Measurements from ENCODE around the gene AK1.
"Not testable (repeated sequence)": the region's sequence is repeated elsewhere in the genome, so short reads cannot be mapped to it uniquely, and the experiment has no call there.

The AK1 gene

DNA sequence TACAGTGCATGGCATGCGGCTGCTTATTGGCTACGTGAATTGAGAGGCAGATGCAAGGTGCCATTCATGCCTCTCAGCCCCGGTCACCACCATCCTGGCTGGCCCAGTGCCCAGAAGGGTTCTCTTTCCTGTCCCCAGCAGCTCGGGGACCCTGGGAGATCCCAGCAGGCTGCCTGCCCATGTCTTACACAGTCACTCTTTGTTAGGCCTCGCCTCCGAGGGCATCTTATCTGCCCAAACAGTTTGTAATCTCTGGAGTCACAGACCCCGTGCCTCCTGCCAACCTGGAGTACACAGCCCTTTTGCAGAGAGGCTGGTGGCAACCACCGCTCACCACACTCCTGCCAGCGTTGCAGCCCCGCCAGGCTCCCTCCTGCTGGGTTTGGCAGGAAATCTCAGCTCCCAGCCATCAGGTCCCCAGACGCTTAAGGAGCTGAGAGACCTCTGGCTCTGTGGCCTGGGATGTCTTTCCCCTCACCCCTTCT, 7.0 kb upstream of the AK1 start:
- DNase-seq (ENCODE audit: low read depth) = no peak

DNA sequence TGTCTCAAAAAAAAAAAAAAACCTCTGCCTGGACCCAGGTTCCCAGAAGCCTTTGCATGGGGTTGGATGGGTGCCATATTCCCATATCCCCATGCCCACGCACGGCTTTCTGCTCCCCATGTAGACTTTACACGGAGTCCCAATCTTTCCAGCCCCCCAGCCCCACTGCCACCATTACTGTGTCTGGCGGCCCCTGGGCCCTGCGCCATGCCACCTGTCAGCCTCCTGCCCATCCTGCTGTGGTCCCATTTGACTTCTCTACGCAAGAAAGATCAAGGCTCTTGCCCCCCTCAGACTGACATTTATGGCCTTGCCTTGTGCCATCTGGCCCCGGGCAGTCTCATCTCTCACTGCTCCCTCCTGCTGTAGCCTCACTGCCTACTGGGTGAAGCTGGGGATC, 6.5 kb upstream of the AK1 start:
- no peak for DNase-seq (ENCODE audit: low read depth)

DNA sequence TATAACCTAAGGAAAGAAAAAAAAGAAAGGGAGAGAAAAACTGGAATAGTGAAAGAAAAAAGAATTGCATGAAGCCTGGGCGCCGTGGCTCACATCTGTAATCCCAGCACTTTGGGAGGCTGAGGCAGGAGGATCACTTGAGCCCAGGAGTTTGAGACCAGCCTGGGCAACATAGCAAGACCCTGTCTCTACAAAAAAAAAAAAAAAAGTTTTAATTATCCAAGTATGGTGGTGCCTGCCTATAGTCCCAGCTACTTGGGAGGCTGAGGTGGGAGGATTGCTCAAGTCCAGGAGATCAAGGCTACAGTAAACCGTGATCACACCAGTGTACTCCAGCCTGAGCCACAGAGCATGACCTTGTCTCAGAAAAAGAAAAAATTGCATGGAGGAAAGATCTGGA, 4.2 kb upstream of the AK1 start:
- DNase-seq (ENCODE audit: low read depth) = not testable (repeated sequence)

DNA sequence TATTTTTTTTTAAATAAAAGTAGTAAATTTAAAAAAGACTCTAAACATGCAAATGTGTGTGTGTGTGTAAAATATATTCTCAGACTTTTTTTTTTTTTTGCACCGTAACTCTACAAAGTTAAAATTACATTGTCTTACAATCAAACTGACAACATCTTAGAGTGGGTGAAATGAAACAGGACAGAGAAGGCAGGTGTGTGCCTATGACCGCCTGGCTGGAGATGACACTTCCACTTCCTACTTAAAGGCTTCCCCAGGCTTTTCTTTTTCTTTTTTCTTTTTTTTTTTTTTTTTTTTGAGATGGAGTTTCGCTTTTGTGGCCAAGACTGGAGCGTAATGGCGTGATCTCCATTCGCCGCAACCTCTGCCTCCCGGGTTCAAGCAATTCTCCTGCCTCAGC, 2.7 kb upstream of the AK1 start:
- DNase-seq (ENCODE audit: low read depth) = no peak

DNA sequence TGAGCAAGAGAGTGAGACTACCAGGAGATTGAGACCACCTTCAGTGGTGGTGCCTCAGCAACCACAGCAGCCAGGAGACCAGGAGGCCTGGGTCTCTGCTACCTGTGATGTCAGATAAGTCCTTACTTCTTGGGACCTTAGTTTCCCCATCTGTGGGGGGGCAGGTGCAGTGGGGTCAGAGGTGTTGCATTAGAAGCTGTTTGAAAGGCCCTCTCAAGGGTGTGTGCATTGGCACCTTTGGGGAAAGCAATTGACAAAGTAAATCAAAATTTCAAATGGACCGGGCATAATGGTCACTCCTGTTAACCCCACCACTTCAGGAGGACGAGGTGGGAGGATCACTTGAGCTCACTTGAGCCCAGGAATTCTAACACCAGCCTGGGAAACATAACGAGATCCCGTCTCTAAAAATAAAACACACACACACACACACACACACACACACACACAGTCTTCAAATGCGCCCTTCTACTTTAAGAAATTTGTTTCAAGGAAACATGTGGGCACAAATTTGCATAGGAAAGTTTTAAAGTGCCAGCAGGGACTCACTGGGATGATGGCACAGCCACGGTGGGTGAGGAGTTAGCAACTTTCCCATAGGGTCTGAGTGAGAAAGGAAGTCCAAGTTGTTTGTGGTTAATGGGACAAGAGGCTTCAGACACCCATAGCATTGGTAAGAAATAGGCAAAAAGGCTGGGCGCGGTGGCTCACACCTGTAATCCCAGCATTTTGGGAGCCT, 1.3 kb upstream of the AK1 start:
- no peak for DNase-seq (ENCODE audit: low read depth)

DNA sequence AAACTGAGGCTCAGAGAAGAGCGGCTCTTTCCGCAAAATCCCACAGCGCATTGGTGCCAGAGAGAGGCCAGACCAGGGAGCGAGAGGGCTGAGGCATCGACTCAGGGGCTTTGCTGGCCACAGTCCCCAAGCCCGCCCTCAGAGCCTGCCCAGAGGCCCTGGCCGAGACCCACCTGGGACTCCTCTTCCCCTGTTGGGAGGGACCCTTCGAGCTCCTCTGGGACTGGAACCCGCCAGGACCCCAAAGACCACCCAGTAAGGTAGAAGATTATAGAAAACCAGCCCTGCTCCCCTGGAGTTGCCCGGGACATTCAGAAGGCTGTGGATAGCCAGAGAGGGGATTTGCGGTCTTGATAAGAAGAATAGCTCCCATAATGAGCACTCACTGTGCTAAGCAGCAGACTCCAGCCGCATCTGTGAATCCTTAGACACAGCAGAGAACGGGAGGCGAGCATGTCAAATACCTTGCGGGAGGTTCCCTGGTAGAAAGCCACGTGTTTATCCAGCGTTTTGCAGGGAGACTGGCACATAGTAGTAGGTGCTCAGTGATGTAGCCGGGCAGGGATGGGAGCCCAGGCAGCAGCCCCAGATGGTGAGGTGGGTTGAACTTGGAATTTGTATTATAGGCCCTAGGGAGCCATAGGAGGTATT, 651 bp upstream of the AK1 start:
- no peak for DNase-seq (ENCODE audit: low read depth)

- no peak for DNase-seq (ENCODE audit: low read depth)
Observed at GRCh38 chr9:127876764-127877562, 512 bp downstream of the AK1 start.

DNA sequence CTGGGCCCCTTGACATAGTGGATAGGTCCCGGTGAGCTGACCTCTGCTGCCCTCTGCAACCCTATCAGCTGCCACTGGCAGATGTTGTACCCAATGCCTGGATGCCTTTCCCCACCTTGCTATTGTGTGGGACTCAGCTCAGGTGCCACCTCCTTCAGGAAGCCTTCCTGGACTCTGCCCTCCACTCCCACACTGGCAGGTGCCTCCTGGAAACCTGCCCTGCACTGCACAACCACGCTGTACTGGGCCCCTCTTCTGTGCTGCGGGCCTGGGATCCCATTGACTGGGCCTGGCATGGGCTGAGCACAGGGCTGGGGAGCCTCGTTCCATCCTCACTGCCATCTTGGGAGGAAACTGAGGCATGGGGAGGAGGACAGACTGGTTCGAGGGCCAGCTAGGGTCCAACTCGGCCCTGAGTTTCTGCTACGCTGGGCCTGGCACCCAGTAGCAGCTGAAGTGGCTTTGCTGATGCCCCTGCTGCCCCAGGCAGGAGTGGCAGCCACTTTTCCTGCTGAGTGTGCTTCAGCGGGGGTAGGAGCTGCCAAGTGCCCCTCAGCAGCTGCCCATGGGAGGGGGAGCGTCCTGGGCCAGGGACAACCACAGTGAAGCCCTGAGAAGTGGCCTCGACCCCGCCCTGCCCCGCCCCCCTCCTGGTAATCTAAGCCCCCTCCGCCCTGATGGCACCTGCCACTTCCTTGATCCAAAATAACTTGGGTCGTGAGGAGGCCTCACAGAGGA, 1.3 kb downstream of the AK1 start:
- DNase-seq (ENCODE audit: low read depth) = no peak

DNA sequence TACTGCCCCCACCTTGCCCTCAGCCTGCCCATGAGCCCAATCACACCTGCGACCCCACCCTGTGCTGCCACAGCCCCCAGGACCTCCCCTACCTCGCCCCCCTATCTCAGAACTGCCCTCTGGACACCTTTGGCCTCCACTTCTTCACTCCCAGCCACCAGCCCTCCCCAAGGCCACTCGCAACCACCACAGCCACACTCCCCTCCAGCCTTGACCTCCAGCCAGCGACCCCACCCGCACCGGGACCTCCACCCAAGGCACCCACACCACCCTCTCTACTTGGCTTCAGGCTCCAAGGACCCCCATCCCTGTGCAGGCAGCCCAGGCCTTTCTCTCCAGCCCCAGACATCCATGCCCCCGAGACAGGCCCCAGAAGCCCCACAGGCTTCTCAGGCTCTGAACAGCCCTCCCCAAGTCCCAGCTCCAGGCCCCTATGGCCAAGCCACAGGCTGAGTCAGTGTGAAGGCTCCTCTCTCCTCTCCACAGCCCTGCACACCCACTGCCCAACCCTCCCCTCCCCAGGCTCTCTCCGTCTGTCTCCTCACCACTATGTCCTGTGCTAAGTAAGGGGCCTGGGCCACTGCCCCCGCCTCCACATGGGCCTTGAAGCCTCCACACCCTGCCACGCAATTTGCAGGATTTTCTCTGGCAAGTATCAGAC, 2.0 kb downstream of the AK1 start:
- DNase-seq (ENCODE audit: low read depth) = peak; percentile 52

DNA sequence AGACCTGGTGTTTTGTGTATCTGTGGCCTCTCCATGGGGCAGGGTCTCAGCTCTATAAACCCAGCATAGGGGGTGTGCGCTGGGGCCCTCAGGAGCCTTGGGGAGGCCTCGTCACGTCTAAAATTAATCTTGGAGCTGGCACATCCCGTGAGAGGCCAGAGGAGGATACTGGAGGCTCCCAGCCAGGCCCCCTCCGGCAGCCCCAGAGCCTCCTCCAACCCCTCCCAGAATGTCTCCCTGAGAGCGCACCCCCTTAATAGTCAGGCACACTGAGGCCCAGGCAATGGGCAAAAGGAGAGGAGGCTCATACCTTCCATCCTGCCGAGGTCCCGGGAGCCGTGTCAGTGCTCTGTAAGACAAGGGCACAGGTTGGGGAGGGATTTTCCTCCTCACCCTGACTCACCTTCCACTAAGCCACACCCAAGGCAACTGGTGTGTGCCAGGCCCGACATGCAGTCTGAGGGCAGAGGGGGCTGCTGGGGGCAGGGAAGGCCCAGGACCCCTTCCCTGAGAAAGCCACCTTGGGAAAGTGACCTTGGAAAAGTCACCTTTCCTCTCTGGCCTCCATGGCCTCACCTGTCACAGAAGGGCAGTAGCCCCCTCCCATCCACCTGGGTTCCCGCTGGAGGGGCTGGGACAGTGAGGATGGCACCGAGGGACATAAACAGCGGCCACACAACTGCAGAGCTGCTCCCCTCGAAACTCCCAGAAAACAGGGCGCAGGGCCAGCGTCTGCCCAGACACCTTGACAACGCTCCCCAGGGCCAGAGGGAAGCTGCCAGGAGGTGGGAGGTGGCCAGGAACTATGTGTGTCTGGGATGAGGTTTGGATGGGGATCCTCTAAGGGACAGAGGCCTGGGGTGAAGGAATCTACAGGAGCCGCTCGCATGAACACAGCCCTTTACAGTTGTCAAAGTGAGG, 2.9 kb downstream of the AK1 start:
- DNase-seq (ENCODE audit: low read depth) = no peak

GRCh38 chr9:127873886-127874285, 3.6 kb downstream of the AK1 start:
- no peak for DNase-seq (ENCODE audit: low read depth)

GRCh38 chr9:127873223-127873691, 4.2 kb downstream of the AK1 start:
- DNase-seq (ENCODE audit: low read depth) = no peak

- no peak for DNase-seq (ENCODE audit: low read depth)
Observed at GRCh38 chr9:127872369-127873222, 4.9 kb downstream of the AK1 start.

DNA sequence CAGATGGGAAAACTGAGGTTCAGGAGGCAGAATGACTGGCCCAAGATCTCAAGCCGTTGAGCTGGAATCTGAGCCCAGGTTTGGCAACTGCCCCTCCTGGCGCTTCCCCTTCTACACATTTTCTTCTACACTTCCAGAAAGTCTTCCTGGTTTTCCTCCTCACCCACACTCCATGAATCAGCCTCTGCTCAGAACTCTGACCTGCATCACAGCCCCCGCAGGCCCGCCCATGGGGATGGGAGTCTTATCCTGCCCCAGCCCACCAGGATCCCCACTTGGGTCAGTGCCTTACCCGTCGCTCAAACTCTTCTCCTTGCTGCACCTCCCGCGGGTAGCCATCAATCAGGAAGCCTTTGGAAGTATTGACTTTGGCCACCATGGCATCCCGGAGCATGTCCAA, 5.9 kb downstream of the AK1 start:
- no peak for DNase-seq (ENCODE audit: low read depth)

DNA sequence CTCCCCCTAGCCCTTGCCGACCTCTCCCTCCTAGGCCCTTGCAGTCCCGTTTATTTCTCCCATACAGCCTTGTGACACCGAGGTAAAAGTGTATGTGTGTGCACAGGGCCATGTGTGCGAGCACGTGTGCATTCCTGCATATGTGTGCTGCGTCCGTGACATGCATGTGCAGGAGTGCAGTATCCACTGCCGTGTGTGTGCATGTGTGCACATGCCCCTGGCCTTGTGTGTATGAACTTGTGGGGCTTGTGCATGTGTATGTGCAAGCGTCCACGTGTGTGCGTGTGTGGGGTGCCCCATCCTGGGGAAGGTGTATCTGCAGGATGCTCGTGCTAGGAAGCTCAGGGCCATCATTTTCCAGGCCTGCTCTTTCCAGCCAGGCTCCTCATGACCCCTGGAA, 6.6 kb downstream of the AK1 start:
- DNase-seq (ENCODE audit: low read depth) = no peak

- not testable (repeated sequence) for DNase-seq (ENCODE audit: low read depth)
Observed at GRCh38 chr9:127870153-127870491, 7.4 kb downstream of the AK1 start.

- DNase-seq (ENCODE audit: low read depth) = peak; percentile 73
Observed at GRCh38 chr9:127869310-127870152, 7.9 kb downstream of the AK1 start.

DNA sequence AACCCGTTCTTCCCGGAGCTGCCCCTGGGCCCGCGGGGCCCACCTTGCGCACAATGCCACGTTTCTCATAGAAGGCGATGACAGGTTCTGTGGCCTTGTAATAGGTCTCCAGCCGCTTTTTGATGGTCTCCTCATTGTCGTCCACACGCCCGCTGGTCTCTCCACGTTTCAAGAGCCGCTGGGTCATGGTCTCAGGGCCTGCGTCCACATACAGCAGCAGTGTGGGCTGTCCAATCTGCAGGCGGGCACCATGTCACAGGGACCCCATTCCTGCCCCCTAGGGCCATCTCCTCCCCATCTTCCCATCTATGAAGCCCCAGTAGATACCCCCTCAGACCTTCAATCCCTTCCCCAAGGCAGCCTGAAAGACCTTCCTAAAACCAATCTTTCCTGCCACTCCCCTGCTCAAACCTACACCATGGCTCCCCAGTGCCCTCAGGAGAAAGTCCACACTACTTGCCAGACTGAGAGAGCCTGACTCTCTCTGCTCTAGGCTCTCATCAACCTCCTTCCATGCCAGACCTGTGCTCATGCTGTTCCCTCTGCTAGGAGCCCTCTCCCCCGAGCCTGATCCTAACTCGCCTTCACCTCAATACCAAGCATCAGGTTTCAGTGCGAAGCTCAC, 9.1 kb downstream of the AK1 start:
- no peak for DNase-seq (ENCODE audit: low read depth)

Measured in iris pigment epithelial cell (primary cell).